ENCODE data around the gene KNTC1. TPM values are rescaled to one million over a fixed set of nuclear protein-coding genes. Genes with fewer than 3 reads are reported as not detected.

KNTC1 gene
- total and polyA plus RNA-seq, 10 donors, result 13.4 to 46.1 (median 25.7) TPM

DNA sequence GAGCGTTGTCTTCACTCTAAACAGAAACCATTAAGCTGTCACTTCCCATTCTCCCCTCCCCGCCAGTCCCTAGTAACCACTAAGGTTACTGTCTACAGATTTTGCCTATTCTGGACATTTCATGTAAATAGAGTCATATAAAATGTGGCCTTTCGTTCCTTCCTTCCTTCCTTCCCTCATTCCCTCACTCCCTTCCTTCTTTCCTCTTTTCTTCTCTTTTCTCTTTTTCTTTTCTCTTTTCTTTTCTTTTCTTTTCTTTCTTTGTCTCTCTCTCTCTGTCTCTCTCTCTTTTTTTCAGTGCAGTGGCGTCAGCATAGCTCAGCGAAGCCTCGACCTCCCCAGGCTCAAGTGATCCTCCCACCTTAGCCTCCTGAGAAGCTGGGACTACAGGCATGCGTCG lies 138.3 kb downstream of the KNTC1 start:
- Histone ChIP-seq H3K36me3 (no peaks in the 10 kb centered on the region), H3K27me3 (replicated peaks in 1 of 7) (no peaks in the 10 kb centered on the region), H3K4me3 (no peak overlapping the region), H3K27ac (no peak overlapping the region), H3K9me3 (no peaks in the 10 kb centered on the region), H3K4me1 (no peaks in the 10 kb centered on the region)
- intact Hi-C loops (cut with DNase I; ENCODE audit: low total_unique reads), result no loop called here
- no peak for DNase-seq
- no peak for TF ChIP-seq POLR2A (IDR thresholded peaks at IDR 0.05)
- TF ChIP-seq, protein P1, sequence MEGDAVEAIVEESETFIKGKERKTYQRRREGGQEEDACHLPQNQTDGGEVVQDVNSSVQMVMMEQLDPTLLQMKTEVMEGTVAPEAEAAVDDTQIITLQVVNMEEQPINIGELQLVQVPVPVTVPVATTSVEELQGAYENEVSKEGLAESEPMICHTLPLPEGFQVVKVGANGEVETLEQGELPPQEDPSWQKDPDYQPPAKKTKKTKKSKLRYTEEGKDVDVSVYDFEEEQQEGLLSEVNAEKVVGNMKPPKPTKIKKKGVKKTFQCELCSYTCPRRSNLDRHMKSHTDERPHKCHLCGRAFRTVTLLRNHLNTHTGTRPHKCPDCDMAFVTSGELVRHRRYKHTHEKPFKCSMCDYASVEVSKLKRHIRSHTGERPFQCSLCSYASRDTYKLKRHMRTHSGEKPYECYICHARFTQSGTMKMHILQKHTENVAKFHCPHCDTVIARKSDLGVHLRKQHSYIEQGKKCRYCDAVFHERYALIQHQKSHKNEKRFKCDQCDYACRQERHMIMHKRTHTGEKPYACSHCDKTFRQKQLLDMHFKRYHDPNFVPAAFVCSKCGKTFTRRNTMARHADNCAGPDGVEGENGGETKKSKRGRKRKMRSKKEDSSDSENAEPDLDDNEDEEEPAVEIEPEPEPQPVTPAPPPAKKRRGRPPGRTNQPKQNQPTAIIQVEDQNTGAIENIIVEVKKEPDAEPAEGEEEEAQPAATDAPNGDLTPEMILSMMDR (IDR thresholded peaks at IDR 0.05 in 8 of 11, conservative IDR thresholded peaks at IDR 0.05 in 3 of 11), result no peak
- 73 to 81% (median 75%) methylated on average over 8 of the region's 8 CpGs for WGBS, 5 donors

DNA sequence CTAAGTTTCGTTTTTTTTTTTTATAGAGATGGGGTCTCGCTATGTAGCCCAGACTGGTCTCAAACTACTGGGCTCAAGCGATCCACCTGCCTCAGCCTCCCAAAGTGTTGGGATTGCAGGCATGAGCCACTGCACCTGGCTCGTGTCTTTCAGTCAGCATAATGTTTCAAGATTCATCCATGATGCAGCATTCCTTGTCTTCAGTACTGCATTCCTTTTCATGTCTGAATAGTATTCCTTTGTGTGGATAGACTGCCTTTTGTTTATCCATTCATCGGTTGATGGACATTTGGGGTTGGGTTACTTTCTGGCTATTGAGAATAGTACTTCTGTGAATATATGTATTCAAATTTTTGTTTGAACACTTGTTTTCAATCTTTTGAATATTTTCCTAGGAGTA lies 138.7 kb downstream of the KNTC1 start:
- TF ChIP-seq POLR2A (IDR thresholded peaks at IDR 0.05) (no peak), POLR2AphosphoS5 (IDR thresholded peaks at IDR 0.05) (no peak)
- TF ChIP-seq, protein P1 (IDR thresholded peaks at IDR 0.05 in 8 of 11, conservative IDR thresholded peaks at IDR 0.05 in 3 of 11), result no peak
- H3K4me1 ChIP-seq, result no peaks in the 10 kb centered on the region
- WGBS, 5 donors, result 92 to 98% (median 94%) methylated on average over 5 of the region's 5 CpGs
- no peak for DNase-seq
- H3K27me3 ChIP-seq (replicated peaks in 1 of 7), result no peaks in the 10 kb centered on the region
- intact Hi-C loops (cut with DNase I; ENCODE audit: low total_unique reads), result no loop called here
- H3K9me3 ChIP-seq, result no peaks in the 10 kb centered on the region
- no peaks in the 10 kb centered on the region for H3K36me3 ChIP-seq
- no peak overlapping the region for H3K4me3 ChIP-seq
- no peak overlapping the region for H3K27ac ChIP-seq

DNA sequence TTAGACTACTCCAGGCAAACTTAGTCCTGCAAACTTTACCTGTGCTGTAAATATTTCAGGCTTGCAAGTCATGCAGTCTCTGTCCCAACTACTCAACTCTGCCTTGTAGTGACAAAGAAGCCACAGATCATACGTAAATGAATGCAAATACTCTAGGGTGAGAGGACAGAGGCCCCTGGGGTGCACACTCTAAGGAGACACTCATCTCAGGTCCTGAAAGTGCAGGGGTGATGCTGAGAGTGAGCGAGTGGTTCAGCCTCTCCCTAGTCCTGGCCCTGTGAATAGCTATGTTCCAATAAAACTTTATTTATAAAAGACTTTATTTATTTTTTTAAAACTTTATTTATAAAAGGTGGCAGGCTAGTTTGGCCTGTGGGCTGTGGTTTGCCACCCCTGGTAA lies 141.2 kb downstream of the KNTC1 start:
- Histone ChIP-seq H3K36me3 (no peaks in the 10 kb centered on the region), H3K9me3 (no peaks in the 10 kb centered on the region), H3K27ac (no peak overlapping the region), H3K4me3 (no peak overlapping the region), H3K4me1 (no peaks in the 10 kb centered on the region), H3K27me3 (replicated peaks in 1 of 7) (no peaks in the 10 kb centered on the region)
- DNase-seq, result no peak
- TF ChIP-seq POLR2A (IDR thresholded peaks at IDR 0.05), result no peak
- TF ChIP-seq, protein P1 (IDR thresholded peaks at IDR 0.05 in 8 of 11, conservative IDR thresholded peaks at IDR 0.05 in 3 of 11), result no peak
- TF ChIP-seq POLR2AphosphoS5 (IDR thresholded peaks at IDR 0.05), result no peak
- intact Hi-C loops (cut with DNase I; ENCODE audit: low total_unique reads), result no loop called here
- 84 to 91% (median 85%) methylated on average over 2 of the region's 2 CpGs for WGBS, 5 donors

DNA sequence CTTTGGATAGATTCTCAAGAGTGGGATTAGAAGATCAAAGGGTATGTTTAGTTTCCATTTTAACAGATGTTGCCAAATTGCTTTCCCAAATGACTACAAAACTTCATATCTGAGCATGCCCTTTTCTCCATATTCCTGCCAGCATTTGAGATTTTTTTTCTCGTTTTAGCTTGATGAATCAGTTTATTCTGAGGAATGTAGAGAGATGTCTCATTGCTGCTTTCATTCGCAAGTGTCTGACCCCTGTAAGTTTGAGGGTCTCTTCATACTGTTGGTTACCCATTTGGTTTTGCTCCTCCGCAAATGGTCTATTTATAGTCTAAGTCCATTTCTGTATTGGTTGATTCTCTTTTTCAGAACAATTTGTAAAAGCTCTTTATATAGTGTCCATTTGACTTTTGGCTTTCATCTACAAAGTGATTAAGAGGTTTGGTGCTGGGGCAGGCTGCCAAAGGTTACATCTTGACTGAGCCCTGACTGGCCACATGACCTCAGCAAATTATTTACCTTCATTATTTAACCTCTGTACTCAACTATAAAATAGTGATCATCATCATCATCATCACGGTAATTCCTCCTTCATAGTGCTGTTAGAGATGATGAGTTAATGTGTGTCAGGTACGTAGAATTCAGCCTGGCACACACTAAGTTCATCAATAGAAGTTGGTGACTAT lies 142.5 kb downstream of the KNTC1 start:
- H3K4me3 ChIP-seq, result no peak overlapping the region
- no peaks in the 10 kb centered on the region for H3K4me1 ChIP-seq
- no peaks in the 10 kb centered on the region for H3K9me3 ChIP-seq
- intact Hi-C loops (cut with DNase I; ENCODE audit: low total_unique reads), result no loop called here
- H3K36me3 ChIP-seq, result no peaks in the 10 kb centered on the region
- H3K27me3 ChIP-seq (replicated peaks in 1 of 7), result no peaks in the 10 kb centered on the region
- H3K27ac ChIP-seq, result peak overlapping the region in 1 of 8 donors; percentile 25
- 72 to 89% (median 80%) methylated on average over 5 of the region's 5 CpGs for WGBS, 5 donors
- TF ChIP-seq, protein P1 (IDR thresholded peaks at IDR 0.05 in 8 of 11, conservative IDR thresholded peaks at IDR 0.05 in 3 of 11), result no peak
- TF ChIP-seq POLR2A (IDR thresholded peaks at IDR 0.05) (no peak), POLR2AphosphoS5 (IDR thresholded peaks at IDR 0.05) (no peak)
- no peak for DNase-seq
